GM12891 (cell line): ENCODE measurements around the gene SPEM3.

Experiments used
- PAX5 ChIP-seq: IDR thresholded peaks from 2 replicates; pipeline ENCODE4 v1.6.1; 2011; ENCODE audit warnings: low read length, moderate library complexity, mild to moderate bottlenecking; ENCODE audit not compliant: insufficient read depth, severe bottlenecking
- POLR2A ChIP-seq: IDR thresholded peaks from 2 replicates; pipeline ENCODE4 v1.6.1; 2011; ENCODE audit warnings: low read depth, low read length, control low read depth
- POLR2AphosphoS5 ChIP-seq: IDR thresholded peaks from 2 replicates; pipeline ENCODE4 v1.6.1; 2011; ENCODE audit warnings: low read depth, low read length, control low read depth
- TAF1 ChIP-seq: IDR thresholded peaks from 2 replicates; pipeline ENCODE4 v1.6.1; 2011; ENCODE audit warnings: low read depth, low read length, control low read depth

DNA sequence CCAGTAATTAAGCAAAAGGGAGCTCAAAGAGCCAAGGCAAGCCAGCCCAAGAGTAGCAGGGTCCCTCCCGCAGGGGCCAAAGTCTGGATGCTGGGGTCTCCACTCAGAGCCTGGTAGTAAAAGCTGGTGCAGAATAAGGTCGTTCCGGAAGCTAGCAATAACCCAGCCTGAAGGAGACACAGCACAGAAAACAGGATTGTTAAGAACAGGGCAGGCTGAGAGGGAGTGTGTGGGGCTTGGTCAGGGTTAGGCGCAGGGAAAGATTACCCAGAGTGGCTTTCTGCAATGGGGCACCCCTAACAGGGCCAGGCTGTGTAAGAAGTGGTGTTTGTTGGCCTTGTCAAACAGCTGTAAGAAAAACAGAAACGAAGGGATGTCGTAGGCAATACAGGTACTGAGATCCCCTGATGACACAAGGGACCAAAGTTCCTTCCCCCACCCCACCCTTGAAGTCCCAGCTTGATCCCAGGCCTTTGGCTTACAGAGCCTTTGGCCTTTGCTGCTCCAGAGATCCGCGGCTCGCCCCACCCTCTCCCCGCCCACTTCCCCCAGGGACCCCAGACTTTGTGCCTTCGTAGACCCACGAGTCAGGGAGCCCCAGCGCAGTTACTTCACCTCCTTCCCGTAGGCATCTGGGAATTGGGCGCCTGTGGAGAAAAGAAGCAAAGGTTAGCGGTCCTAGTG lies 25.5 kb upstream of the SPEM3 start:
- TF ChIP-seq POLR2A, result no peak
- TF ChIP-seq TAF1, result no peak
- no peak for TF ChIP-seq POLR2AphosphoS5
- TF ChIP-seq PAX5, result no peak
